ENCODE data around the gene GRIK3. TPM values are rescaled to one million over a fixed set of nuclear protein-coding genes. Genes with fewer than 3 reads are reported as not detected.
A peak's percentile ranks its signal among the peaks of the same experiment; 100 is the strongest.

Gene GRIK3
- total and polyA plus RNA-seq, 2 of the 8 experiments (the other 6 are each of a cell fraction or from before 2014, with no cell fraction given) = 2.1 to 3.4 TPM

DNA sequence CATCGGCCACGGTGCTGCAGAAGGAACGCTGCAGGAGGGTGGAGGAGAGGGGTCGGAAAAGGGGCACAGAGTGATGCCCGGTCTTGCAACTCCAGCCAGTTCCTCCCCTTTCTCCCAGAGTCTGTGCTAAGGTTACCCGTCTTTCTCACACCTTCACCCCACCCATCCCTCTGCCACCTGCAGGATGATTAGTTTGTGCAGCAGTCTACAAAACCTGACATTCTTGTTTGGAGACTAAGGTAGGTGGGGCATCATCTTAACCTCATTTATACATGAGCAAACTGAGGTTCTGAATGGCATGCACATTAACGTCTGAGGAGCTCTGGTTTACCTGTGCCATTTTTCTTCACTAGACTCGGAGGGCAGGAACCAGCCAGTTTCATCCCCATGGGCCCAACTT, 232.3 kb downstream of the GRIK3 start:
- Histone ChIP-seq H3K9ac (replicated peaks in 1 of 4; ENCODE audit: extremely low read depth in 1 of 4, low read depth in 3 of 4, low read length in 3 of 4) (no peak overlapping the region), H3K56ac (replicated peaks; ENCODE audit: insufficient read length, low read depth, low read length) (no peak overlapping the region), H2AK5ac (ENCODE audit: low read depth, low read length) (no peak overlapping the region), H2BK12ac (ENCODE audit: low read depth, low read length) (no peak overlapping the region), H4K91ac (replicated peaks; ENCODE audit: insufficient read length, low read length) (no peak overlapping the region), H3K79me1 (ENCODE audit: low read depth, low read length) (no peaks in the 10 kb centered on the region), H2AFZ (ENCODE audit: low read length) (no peak overlapping the region), H3K9me3 (ENCODE audit: insufficient read depth in 2 of 2, low read depth in 1 of 2, low read length in 1 of 2) (no peaks in the 10 kb centered on the region), H3K27me3 (replicated peaks in 1 of 4; ENCODE audit: control insufficient read depth in 3 of 4, extremely low read depth in 1 of 4, insufficient read depth in 3 of 4, low read length in 3 of 4) (no peaks in the 10 kb centered on the region; a peak in 1 of 7 replicates), H3K36me3 (ENCODE audit: control insufficient read depth in 2 of 4, insufficient read depth in 4 of 4, low read length in 3 of 4) (no peaks in the 10 kb centered on the region), H3K18ac (ENCODE audit: extremely low read depth, low read length) (peak overlapping the region; percentile 14; the same call in 1 of the 2 replicates), H3K4me1 (replicated peaks in 1 of 4; ENCODE audit: control insufficient read depth in 3 of 4, insufficient read depth in 4 of 4, low read length in 3 of 4) (peaks cover 0 to 19% (median 7%) of the 10 kb centered on the region in 4 experiments; a peak in 4 of 7 replicates), H3K14ac (ENCODE audit: insufficient read length) (no peak overlapping the region), H2BK120ac (replicated peaks; ENCODE audit: low read depth, low read length) (no peak overlapping the region), H3K23me2 (ENCODE audit: low read depth, low read length) (peaks cover 2% of the 10 kb centered on the region; the same call in 1 of the 2 replicates), H3K23ac (ENCODE audit: insufficient read length) (no peak overlapping the region), H4K20me1 (replicated peaks in 1 of 2; ENCODE audit: control insufficient read depth in 1 of 2, insufficient read depth in 2 of 2, low read length in 2 of 2) (no peaks in the 10 kb centered on the region), H2BK5ac (ENCODE audit: low read depth, low read length) (no peak overlapping the region), H4K8ac (ENCODE audit: extremely low read depth, insufficient read depth, low read length) (0 out of 2 replicates have a peak overlapping the region, but pooled peaks have one; percentile 29), H3K27ac (ENCODE audit: low read depth, low read length) (no peak overlapping the region), H3K79me2 (ENCODE audit: control insufficient read depth in 1 of 2, insufficient read depth in 2 of 2, low read length in 2 of 2) (no peaks in the 10 kb centered on the region), H3K4me2 (ENCODE audit: insufficient read depth in 1 of 2, low read depth in 2 of 2, low read length in 2 of 2) (no peak overlapping the region), H3K4ac (replicated peaks; ENCODE audit: insufficient read length, low read depth, low read length) (no peak overlapping the region), H3K4me3 (ENCODE audit: extremely low read depth in 1 of 4, insufficient read depth in 2 of 4, low read depth in 3 of 4, low read length in 4 of 4) (no peak overlapping the region), H4K5ac (ENCODE audit: insufficient read length, low read depth, low read length) (no peak overlapping the region), H2BK20ac (ENCODE audit: low read length) (no peak overlapping the region), H2BK15ac (ENCODE audit: low read length) (no peak overlapping the region)
- FAIRE-seq = no peak
- no peak for DNase-seq (ENCODE audit: low read depth in 1 of 2, low spot score in 2 of 2)
- TF ChIP-seq SIN3A (conservative IDR thresholded peaks at IDR 0.05 in 1 of 2, IDR thresholded peaks at IDR 0.05 in 1 of 2; ENCODE audit: low read depth in 1 of 2, low read length in 2 of 2) = no peak
- TF ChIP-seq ASH2L (IDR thresholded peaks at IDR 0.05; ENCODE audit: low read length) = no peak
- no peak for TF ChIP-seq JUND (IDR thresholded peaks at IDR 0.05; ENCODE audit: low read length)
- no peak for TF ChIP-seq HDAC6 (IDR thresholded peaks at IDR 0.05; ENCODE audit: low read depth, low read length)
- TF ChIP-seq CTBP2 (IDR thresholded peaks at IDR 0.05; ENCODE audit: borderline replicate concordance, insufficient read depth, insufficient read length, low read length) = no peak
- no peak for TF ChIP-seq SP1 (IDR thresholded peaks at IDR 0.05; ENCODE audit: low read depth, low read length)
- TF ChIP-seq SP4 (IDR thresholded peaks at IDR 0.05; ENCODE audit: low read length) = no peak
- TF ChIP-seq EZH2 (IDR thresholded peaks at IDR 0.05; ENCODE audit: low read depth, low read length, severe bottlenecking) = no peak
- no peak for TF ChIP-seq TBP (IDR thresholded peaks at IDR 0.05; ENCODE audit: low read depth, low read length)
- TF ChIP-seq SAP30 (IDR thresholded peaks at IDR 0.05; ENCODE audit: insufficient read depth, insufficient replicate concordance, low read length) = no peak
- 87% methylated on average over 7 of the region's 8 CpGs; no CpG with 5 or more reads in 1 of the 2 experiments for WGBS, 2 experiments (ENCODE audit: extremely low coverage in 1 of 2, insufficient coverage in 1 of 2, insufficient read length in 1 of 2, insufficient replicate concordance in 2 of 2, low coverage in 1 of 2, low lambda C conversion rate in 2 of 2, missing lambda C conversion rate in 1 of 2)
- ChIA-PET POLR2A (ENCODE audit: partially characterized antibody) (interaction anchor here (1.3 kb wide), 1 partner anchor 44 kb away, joined by 3 read pairs; no protein-coding TSS in a partner anchor), CTCF (ENCODE audit: partially characterized antibody) (interaction anchor here (2.6 kb wide), 1 partner anchor 62 kb away, joined by 9 read pairs; no protein-coding TSS in a partner anchor)
